Middle frontal gyrus (tissue), 1 donor: ENCODE measurements around the gene HMGB3.
"Not testable (repeated sequence)": the region's sequence is repeated elsewhere in the genome, so short reads cannot be mapped to it uniquely, and the experiment has no call there.

Experiments used
- DNase-seq: peaks from one replicate; pipeline ENCODE4 v3.0.0-alpha.2; 2015; ENCODE audit warnings: low spot score; ENCODE audit errors: extremely low spot score

HMGB3 gene

GRCh38 chrX:150977411-150978162 is 5.5 kb upstream of the HMGB3 start:
- DNase-seq, result no peak

- DNase-seq, result no peak
Measured at GRCh38 chrX:150980186-150980585, 2.9 kb upstream of the HMGB3 start.

- DNase-seq, result no peak
Measured at GRCh38 chrX:150980711-150981110, 2.4 kb upstream of the HMGB3 start.

GRCh38 chrX:150982235-150982787 is 824 bp upstream of the HMGB3 start:
- DNase-seq, result no peak

- DNase-seq, result no peak
Measured at GRCh38 chrX:150983521-150984168, 510 bp downstream of the HMGB3 start.

GRCh38 chrX:150984169-150984824 is 1.2 kb downstream of the HMGB3 start:
- no peak for DNase-seq

GRCh38 chrX:150987687-150988086 is 4.6 kb downstream of the HMGB3 start:
- not testable (repeated sequence) for DNase-seq

- DNase-seq, result no peak
Measured at GRCh38 chrX:150989420-150989819, 6.3 kb downstream of the HMGB3 start.

- DNase-seq, result no peak
Measured at GRCh38 chrX:150990910-150991309, 7.8 kb downstream of the HMGB3 start.

- DNase-seq, result no peak
Measured at GRCh38 chrX:151000861-151001331, 17.8 kb downstream of the HMGB3 start.

- DNase-seq, result no peak
Measured at GRCh38 chrX:151004085-151004484, 20.9 kb downstream of the HMGB3 start.

GRCh38 chrX:151006410-151007109 is 23.4 kb downstream of the HMGB3 start:
- DNase-seq, result no peak

- no peak for DNase-seq
Measured at GRCh38 chrX:151009582-151009981, 26.4 kb downstream of the HMGB3 start.

- no peak for DNase-seq
Measured at GRCh38 chrX:151013164-151013743, 30.1 kb downstream of the HMGB3 start.

- no peak for DNase-seq
Measured at GRCh38 chrX:151015684-151016083, 32.5 kb downstream of the HMGB3 start.

GRCh38 chrX:151019856-151020255 is 36.7 kb downstream of the HMGB3 start:
- no peak for DNase-seq

GRCh38 chrX:151030845-151031244 is 47.7 kb downstream of the HMGB3 start:
- DNase-seq, result no peak

GRCh38 chrX:151031391-151031975 is 48.3 kb downstream of the HMGB3 start:
- no peak for DNase-seq

- no peak for DNase-seq
Measured at GRCh38 chrX:151039351-151039750, 56.2 kb downstream of the HMGB3 start.
